ENCODE measurements around the gene CLDN17.

CLDN17 gene, protein sequence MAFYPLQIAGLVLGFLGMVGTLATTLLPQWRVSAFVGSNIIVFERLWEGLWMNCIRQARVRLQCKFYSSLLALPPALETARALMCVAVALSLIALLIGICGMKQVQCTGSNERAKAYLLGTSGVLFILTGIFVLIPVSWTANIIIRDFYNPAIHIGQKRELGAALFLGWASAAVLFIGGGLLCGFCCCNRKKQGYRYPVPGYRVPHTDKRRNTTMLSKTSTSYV

DNA sequence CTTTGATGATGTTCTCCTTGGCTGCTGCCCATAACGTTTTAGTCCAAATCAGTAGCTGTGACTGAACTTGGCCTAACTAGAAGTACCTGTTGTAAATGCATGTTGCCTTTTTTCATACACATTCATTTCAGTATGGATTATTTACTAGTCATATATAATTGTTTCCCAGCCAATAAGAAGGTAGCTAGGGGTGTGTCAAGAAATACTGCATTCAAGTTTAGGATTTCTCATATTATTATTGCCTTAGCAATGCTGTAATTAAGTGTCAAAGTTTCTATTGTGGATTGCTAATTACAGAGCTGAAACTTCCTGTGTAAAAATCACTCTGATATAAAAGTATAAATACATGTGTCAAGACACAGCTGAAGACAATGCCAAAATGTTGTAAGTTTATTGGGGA, at the start of gene CLDN17:
Gene CLDN17, minus strand, starts transcription at position 101 of the 400 bp plus-strand sequence. CDS start 188 bp downstream, outside the sequence.
- no peak for DNase-seq

DNA sequence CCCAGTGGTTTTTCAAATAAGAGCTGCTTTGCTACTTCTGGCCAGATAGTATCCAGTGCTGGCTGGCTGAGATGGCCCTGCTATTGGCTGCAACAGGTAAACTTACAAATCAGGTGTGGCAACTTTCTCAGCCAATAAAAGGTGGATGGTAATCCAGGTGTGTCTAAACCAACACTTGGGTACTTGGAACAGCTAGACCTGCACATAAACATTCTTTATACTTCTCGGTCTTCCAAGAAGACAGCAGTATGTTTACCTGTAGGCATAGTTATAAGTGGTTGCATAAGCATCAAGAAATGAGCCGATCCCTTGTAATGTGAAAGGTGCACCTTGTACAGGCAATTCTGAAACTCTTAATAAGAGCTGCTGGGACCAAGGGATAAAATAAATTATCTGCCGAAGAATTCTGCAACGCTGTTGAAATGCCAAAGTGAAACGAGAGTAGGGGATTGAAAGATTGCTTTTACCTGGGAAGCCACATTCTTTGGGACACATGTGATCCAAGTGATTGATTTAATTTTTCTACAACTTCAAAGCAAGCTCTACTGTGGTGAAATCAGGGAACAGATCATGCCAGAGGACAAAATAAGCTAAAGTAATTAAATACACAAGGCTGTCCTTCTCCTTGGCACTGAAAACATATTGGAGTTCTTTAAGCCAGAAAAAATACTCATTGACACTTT, 49.6 kb upstream of the CLDN17 start, which contains the start of gene CLDN8:
Gene CLDN8, minus strand, starts transcription at position 57 of the 683 bp plus-strand sequence. CDS start 172 bp downstream, outside the sequence.
- peak in 1 of 3 experiments; percentile 3 for DNase-seq

DNA sequence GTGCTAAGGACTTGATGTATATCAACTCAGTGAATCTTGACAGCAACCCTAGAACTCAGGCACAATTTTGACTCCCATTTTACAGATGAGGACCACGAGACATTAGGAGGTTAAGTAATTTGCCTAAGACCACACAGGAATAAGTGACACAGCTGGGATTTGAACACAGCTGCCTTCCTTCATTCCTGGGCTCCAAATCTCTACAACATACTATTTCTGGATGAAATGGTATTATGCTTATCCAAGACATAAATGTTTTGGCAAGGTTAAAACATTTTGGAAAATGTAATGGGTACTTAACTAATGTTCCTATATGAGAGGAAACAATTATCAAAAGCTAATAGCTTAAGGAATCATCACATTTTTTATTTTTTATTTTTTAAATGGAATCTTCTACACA, 44.5 kb upstream of the CLDN17 start:
- no peak for DNase-seq

DNA sequence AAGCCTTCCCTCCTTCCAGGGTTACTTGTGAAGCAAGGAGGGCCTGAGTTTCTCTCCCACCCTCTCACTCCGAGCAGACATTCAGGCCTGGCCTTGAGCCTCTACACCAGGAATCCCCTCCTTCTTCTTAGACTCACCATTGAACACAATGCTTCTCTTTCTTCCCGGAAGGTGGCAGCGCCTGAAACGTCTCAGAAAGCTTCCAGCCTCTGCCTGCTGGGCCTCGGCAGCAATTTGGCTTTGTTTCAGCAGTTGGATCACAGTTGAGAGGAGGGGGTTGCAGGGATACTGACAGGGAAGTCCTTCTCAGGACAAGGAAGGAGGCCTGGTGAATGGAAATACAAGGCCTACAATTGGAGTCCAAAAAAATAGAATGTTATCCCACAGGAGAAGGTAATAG, 43.0 kb upstream of the CLDN17 start:
- no peak for DNase-seq

DNA sequence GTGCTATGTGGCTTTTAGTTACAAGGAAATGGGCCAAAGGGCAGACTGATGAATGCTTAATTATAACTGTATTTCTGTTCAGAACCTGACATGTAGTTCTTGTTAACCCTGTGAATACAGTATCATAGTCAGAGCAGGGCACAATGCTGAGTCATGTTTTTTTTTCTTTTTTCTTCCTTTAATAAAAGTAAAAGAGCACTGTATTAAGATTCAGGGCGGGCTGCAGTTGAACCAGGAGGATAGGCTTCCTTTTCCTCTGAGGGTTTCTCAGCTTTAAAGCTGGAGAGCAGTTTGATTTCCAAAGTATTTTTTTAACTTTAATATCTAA, 40.6 kb upstream of the CLDN17 start:
- DNase-seq: no peak

DNA sequence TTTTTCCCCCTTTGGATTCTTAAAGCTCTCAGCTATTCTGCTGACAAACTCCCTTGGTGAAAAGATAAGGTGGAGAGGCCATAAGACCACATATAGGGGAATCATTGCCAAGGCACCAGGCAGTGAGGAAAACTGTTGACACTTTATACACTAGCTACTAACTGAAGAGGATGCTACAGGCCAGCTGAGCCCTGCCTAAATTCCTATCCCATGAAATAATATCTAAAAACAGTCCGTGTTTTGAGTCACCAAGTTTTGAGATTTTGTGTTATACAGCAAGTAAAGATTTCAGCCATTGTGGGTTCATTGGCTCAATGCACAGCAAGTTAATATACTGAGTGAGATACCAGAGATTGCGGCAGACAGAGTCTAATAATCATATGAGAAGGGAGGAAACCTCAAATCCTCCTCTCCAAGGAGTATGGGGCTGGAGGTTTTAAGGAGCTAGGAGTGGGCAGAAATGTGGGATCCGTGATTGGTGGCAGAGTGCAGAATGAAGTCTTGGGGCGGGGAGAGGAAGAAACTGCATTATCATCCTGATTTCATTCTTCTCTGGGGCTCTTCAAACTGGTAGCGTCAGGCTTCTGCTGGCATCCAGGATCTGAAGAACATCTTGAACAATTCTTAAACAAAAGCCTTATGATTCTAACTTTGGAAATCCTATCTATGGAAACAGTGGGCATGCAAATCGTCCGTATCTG, 40.1 kb upstream of the CLDN17 start:
- DNase-seq: no peak

DNA sequence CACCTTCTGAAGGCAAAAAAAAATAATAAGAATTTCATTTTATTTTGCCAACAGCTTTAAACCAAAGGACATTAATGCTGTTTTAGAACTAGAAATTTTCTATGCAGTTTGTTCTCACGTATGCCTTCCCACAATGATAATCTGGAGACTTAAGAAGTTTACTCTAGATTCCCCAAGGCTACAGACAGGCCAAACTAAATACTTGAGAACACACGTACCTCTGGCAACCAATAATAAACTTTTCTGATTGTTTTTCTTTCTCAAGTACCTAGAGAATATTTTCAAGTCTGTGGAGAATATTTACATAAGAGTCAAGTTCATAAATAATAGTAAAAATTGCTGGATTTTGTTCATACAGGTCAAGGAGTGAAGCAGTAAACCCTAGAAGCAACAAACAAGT, 33.4 kb upstream of the CLDN17 start:
- DNase-seq: no peak

DNA sequence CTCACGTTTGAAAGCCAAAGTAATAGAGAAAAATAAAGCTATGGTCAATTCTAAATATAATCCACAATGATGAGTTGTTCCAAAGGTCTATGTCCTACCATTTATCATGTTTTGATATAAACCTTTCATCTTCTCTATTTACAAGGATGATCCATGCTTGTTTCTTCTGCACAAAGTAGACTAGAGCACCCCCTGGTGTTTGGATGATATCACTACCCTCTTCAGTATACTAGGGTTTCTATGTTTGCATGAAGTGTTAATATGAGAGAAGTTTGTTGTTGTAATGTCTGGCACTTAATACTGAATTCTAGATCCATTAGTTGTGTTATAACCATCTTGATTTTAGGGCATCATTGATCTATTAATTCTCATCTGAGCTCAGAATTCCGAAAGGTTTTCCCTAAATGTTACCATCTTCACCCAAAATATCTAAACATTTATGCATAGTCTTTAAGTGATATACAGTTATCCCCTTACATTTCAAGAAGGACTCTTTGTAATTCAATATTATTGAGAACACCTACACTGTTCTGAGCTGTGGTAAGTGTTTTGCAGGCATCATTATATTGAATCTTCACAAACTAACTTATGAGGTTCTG, 28.2 kb upstream of the CLDN17 start:
- peak in 2 of 3 experiments; percentile 43 to 86 for DNase-seq

DNA sequence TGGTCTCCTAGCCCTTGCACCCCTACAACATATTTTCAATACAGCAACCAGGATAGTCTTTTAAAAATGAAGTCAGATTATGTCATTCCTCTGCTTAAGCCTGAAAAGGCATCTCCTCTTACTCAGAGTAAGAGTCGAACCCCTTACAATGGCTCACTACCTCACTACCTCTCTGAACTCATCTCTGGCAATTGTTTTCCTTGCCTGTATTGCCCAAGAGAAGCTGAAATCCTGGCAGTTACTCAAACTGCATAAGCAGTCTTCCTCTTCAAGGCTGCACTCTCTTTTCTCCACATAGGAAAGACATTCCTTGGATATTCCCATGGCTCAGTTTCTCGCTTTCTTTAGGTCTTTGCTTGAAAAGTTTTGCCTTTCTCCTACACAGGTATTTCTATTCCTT, 26.6 kb upstream of the CLDN17 start:
- DNase-seq: no peak

DNA sequence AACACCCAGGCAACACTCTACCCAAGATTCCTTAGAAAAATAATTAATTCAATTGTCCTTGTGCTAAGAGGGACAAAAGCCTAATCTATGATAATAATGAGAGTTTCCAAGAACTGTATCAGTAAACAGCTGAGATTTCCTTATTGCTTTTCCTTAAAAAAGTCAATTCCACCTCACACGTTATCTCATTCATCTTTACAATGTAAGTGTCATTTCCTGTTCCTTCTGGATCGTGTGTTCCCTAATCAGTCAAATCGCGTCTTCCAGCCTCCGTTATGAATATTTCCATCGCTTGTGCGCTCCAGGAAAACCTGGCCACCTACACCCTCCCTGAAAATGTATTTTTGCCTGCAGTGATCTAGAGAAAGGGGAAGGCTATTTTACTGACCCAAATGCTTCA, 23.9 kb upstream of the CLDN17 start:
- DNase-seq: no peak

DNA sequence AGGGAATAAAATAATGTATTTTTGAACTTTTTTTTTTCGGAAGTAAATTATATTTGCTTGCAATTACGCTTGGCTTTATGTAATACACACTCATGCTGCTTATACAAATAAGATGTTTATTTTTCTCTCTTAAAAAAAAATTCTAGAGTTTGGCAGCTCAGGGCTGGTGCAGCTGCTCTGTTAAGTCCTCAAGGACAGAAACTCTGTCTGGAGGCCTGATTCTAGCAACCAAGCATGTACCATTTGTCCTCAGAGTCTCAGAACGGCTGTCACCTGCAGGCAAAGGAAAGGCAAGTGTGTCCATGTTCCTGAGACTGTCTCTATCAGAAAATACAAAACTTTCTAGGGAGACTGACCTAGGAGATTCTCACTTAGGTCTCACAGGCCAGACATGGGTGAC, 23.2 kb upstream of the CLDN17 start:
- peak in 2 of 3 experiments; percentile 42 to 80 for DNase-seq

DNA sequence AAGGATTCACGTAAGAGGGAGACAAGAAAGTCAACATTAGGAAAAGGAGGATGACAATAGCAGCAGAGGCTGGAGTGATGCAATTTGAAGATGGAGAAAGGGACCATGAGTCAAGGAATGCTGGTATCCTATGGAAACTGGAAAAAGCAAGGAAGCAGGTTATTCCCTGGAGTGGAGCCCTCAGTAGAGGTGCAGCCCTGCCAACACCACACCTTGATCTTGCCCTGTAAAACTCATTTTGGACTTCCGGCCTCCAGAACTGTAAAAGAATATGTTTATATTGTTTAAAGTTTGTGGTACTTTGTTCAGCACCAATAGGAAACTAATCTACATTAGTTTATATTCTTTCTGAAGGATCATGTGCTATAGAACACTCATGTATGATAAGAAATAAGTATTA, 19.6 kb upstream of the CLDN17 start:
- no peak for DNase-seq

DNA sequence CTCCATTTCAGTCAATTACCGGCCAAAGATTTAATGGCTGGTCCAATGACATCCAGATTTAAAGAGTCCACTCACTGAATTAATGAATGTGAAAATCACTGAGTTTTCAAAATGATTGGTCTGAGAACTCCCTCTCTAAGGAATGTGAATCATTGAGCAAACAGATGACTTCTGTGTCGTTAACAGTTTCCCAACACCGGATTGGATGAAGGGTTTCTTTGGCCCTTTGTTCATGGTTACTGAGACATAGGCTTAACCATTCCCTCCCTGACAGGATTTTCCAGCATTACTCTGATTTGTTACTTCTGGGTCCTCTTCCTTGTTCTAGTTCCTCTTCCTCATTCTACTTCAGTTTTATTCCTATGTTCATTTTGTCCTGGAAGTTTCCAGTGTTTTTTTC, 1.5 kb upstream of the CLDN17 start:
- DNase-seq: no peak

DNA sequence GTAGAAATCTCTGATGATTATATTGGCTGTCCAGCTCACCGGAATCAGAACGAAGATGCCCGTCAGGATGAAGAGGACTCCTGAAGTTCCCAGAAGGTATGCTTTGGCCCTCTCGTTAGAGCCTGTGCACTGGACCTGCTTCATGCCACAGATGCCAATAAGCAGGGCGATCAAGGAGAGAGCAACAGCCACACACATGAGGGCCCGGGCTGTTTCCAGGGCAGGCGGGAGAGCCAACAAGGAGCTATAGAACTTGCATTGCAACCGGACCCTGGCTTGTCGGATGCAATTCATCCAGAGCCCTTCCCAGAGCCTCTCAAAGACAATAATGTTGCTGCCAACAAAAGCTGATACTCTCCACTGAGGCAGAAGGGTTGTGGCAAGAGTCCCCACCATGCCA, 434 bp downstream of the CLDN17 start:
- DNase-seq: no peak

DNA sequence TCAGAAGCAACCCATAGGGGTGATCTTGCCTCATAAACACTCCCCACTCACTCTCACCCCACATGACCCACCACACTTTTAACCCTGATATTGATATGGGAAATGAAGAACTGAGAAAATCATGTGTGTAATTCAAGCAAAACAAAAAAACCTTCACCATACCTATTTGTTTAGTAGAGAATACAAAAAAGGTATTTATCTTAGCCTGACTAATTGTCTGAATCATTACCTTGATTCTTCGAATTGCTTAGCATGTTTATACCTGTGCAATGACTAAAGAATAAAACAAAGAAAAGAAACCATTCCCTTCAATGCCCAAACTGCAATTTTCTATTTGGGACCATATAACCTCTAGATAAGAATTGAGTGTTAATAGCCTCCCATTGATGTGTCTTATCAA, 1.8 kb downstream of the CLDN17 start:
- DNase-seq: no peak

DNA sequence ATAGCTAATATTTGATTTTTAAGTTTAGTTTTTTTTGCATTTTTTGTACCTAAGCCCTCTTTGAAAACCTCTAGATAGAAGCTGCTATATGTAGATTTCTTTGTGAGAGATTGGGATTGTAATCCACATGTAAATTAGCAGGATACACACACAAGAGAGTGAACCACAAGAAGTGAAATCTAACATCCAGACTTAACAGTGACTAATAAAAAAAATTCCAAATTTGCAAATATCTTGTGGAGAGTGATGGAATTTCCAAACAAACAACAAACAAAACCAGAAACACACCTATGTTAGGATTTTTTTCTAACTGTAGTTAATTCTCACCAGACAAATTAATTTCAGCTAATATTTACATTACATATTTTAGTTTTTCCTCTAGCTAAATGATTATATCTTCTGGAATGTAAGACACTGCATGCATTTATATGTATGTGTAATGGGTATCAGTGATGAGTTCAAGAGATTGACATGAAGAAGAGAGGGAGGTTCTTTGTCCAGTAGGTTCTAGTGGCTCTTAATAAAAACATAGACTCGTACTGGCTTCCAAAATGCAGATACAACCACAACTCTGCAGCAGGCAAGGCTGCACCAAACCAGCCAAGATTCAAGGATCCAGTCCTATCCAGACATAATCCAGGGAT, 12.8 kb downstream of the CLDN17 start:
- no peak for DNase-seq

DNA sequence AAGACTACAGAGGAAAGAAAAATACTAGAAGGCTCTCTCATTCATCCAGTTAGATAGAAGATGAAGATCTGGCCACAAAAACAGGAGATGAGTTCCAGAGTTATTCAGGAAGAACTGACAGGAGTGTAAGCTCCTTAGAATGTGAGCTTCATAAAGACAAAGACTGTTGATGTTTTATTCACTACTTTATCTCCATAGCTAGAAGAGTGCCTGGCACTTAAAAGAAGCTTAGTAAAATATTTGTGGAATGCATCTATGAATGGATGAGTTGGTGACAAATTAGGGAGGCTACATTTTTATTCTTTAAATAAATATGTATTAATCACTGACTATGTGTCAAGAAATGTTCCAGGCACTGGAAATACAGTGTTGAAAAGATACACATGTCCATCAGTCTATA, 13.8 kb downstream of the CLDN17 start:
- DNase-seq: no peak

DNA sequence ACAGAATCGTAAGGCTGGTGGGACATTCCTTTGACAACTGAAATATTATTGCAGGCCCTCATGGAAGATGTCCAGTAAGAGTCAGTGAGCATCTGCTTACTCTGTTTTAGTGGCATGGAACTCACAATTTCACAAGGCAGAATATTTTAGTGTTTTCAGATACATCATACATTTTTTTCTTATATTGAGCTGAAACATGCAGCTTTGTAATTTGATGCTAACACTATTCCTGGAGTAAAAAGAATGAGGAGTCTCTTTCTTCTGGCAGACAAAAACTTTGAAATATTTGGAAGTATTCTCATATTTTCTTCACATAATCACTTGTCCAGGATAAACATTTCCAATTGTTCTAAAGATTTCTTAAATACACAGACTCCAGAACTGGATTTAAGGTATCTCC, 17.7 kb downstream of the CLDN17 start:
- no peak for DNase-seq

DNA sequence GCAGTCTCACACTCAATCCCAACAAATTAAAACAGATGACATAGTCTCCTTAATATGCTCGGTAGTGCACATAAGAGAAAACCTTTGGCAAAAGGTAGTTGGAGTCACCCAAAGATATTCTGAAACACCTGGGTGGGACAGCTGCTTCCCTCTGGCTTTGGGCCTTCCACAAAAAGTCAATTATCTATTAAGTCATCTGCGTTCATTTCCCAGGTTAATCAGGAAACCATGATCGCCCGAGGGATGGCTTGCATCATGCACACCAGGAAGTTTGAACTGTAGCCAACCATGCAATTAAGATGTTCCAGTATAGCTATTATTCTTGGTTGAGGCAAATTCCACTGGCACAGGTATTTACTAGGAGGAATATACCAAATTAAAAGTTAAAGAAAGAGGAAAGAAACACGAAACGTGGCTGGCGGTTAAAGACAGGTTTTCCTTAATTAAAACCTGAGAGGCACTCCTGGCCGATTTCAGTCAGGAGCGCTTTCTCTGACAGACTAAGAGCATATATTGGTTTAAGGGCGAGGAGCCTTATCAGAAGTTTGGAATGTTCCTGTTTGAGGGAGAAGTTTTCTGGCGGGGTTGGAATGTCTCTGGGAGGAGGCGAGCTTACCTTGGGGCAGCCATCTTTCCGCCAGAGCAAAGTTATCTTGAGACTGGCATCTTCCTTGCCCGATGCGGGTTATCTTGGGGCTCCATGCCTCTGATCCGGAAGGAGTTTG, 19.9 kb downstream of the CLDN17 start:
- DNase-seq: peak in 2 of 3 experiments; percentile 69 to 87

DNA sequence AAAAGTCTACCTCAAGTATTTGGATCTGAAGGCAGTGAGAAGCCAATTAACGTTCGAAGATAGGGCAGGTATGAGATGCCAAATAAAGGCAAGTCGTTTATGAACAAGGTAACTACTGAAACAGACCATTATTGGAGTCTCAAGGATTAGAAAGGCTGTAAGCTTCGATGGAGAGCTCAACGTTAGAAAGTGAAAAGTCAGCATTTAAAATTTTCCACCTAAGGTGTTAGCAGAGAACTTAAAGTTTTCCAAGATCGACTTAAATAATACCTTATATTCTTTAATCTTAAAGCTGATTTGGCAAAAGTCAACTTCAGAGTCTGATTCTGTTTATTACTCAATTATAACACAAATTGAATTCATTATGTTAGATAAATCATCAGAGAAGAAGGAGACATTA, 28.1 kb downstream of the CLDN17 start:
- DNase-seq: no peak

DNA sequence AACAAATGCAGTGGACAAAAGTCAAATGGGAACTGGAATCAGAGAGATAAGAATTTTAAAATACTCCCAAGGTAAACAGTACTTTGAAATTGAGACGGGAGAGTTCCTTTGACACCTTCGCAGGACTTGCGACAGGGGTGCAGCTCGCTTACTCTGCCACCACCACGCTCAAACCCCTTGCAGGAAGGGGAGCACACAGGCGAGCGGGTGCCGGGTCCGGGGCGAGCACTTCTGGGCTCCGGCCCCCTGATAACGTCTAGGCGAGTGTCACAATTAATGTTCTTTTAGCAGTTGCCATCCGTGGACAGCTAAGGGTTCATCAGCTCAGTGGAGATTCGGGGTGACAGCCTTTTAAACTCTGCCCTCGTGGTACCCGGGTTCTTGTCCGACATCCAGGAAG, 37.4 kb downstream of the CLDN17 start:
- DNase-seq: no peak

DNA sequence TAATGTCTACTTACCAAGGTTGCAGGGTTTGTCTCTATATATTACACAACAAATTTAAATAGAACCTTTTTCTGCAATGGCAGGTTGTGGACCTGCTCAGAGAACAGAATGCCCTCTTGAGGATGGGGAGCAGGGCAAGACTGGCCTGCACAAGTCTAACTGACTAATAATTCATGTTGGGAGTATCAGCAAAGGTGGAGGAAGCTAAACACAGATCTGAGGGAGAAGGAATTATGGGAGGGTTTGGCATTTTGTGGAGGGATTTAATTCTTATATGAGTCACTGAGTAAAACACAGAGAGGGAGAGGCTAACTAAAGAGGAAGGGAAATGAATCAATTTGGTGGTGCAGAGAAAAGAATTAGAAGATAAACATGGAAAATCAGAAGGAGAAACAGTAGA, 40.0 kb downstream of the CLDN17 start:
- no peak for DNase-seq

DNA sequence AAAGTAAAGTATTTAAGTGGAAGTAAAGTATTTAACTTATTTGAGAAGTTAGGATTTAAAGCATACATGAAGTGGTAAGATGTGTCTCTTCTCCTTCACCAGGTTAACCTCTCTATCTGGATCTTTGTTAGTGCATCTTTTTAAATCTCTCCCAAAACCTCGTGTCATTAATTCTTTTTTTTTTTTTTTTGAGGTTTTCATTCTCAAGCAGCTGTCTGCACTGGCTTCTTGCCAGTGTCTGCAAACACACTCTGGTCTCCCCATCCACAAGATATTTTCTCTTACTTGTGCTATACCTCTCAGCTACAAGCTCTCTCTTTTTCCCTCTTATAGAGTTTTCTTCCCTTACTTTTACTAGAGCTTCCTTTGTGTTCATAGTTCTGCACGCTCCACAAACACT, 49.0 kb downstream of the CLDN17 start:
- DNase-seq: peak in 1 of 3 experiments; percentile 15
